Hypothalamus (tissue), 51 donors: Measurements from ENCODE around the gene SBK2.
"Not testable (repeated sequence)": the region's sequence is repeated elsewhere in the genome, so short reads cannot be mapped to it uniquely, and the experiment has no call there.

Experiments
- DNase-seq, 51 donors: peaks; one replicate each; lab custom pipeline; 2025; lab: John Stamatoyannopoulos, UW

SBK2 gene, protein sequence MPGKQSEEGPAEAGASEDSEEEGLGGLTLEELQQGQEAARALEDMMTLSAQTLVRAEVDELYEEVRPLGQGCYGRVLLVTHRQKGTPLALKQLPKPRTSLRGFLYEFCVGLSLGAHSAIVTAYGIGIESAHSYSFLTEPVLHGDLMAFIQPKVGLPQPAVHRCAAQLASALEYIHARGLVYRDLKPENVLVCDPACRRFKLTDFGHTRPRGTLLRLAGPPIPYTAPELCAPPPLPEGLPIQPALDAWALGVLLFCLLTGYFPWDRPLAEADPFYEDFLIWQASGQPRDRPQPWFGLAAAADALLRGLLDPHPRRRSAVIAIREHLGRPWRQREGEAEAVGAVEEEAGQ

GRCh38 chr19:55536951-55537740 is at the start of gene SBK2:
Gene SBK2 (minus strand): TSS chr19:55537133. CDS start chr19:55536294, 839 bp downstream.
- DNase-seq = no peak

GRCh38 chr19:55585658-55586339 is 48.9 kb upstream of the SBK2 start:
- DNase-seq = peak in 50 of 51 donors; percentile 22 to 84 (median 66)

DNA sequence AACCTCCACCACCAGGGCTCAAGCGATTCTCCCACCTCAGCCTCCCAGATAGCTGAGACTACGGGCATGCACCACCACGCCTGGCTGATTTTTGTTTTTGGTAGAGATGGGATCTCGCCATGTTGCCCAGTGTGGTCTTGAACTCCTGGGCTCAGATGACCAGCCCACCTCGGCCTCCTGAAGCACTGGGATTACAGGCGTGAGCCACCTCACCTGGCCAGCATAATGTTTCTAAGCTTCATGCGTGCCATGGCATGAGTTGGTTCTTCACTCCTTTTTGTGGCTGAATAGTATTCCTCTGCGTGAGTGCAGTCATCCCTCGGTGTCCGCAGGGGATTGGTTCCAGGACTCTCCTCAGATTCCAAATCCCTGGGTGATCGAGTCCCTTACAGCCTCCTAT is 47.9 kb upstream of the SBK2 start:
- DNase-seq = no peak

DNA sequence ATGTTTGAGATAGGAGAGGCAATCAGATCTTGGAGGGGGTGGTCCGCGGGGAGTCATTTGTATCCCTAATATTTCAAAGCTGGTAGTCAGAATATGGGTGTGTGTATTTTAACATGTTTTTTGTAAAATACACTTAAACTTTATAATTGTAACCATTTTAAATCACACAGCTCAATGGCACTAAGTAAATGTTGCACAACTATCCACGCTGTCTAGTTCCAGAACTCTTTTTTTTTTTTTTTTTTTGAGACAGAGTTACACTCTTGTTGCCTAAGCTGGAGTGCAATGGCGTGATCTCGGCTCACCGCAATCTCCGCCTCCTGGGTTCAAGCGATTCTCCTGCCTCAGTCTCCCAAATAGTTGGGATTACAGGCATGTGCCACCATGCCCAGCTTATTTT is 47.0 kb upstream of the SBK2 start:
- DNase-seq = not testable (repeated sequence)

- DNase-seq = not testable (repeated sequence)
These were observed 45.4 kb upstream of the SBK2 start for GRCh38 chr19:55582284-55582683.

GRCh38 chr19:55581823-55582223 is 44.9 kb upstream of the SBK2 start:
- no peak for DNase-seq

DNA sequence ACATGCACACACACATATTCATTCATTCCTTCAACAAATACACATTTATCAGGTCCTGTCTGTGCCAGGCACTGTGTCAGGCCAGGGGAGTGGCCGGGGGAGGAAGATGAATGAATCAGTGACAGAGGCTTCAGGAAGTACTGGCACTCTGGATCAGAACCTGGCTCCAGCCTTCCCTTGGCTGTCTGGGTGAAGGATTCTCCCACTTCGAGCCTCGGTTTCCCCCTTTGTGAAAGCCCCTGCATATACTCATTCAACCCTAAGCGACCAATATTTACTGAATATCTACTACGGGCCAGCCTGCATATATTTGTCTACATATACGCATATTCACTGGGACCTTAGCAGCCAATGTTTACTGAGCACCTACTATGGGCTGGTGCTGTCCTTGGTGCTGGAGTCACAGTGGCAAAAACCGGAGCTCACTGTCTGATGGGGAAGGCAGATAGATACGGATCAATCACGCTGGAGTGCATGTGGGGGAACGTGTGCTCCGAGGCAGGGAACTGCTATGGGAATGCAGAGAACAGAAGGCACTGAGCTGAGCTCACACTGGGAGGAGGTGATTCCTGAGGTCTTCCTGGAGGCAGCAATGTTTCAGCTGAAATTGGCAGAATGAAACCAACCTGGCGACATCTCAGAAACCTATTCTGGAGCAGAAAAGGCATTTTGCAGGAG is 44.4 kb upstream of the SBK2 start:
- peak in 3 of 51 donors; percentile 18 to 64 (median 35) for DNase-seq

- DNase-seq = peak; percentile 46 to 94 (median 82)
These were observed 43.8 kb upstream of the SBK2 start, which contains the start of gene ZNF579 for GRCh38 chr19:55580628-55581144. Gene ZNF579 (minus strand): TSS chr19:55580848. CDS start chr19:55579639, 1,209 bp downstream.

- DNase-seq = peak in 10 of 51 donors; percentile 14 to 60 (median 36)
These were observed 43.1 kb upstream of the SBK2 start for GRCh38 chr19:55579766-55580621.

DNA sequence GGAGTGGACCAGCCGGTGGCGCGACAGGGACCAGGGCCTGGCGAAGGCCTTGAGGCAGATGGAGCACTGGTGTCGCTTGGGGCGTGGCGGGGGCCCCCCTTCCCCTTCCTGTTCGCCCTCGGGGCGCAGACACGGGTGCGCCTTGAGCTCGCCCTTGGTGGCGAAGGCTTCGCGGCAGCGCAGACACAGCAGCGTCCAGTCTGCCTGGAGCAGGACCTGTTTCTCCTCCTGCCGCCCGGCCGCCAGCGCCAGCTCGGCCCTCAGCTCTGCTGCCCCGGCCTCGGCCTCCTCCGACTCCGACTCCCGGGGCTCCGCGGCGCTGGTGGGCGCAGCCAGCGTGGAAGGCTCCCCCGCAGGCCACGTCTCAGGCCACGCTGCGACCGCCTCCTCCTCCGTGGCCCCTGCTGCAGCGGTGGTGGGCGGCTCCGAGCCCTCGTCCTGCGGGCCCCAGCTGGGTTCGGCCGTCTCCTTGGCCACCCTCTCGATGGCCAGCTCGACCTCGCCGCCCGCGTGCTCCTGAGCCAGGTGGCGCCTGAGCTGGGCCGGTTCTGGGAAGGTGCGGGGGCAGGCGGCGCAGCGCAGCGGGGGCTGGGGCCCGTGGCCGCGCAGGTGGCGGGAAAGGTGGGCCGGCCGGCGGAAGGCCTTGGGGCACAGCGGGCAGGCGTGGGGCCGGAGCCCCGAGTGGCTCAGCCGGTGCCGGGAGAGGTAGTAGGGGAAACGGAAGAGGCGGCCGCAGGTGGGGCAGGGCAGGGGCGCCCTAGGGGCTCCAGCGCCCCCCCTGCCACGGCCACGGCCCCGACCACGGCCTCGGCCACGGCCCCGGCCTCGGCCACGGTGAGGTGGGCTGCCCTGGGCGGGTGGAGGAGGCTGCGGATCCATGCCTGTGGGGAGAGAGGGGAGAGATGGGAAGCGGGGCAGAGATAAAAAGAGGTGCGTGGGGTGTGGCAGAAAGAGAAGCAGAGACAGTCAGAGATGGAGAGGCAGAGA is 42.1 kb upstream of the SBK2 start:
- DNase-seq = no peak

GRCh38 chr19:55578031-55578760 is 41.3 kb upstream of the SBK2 start:
- no peak for DNase-seq

- no peak for DNase-seq
These were observed 39.8 kb upstream of the SBK2 start for GRCh38 chr19:55576746-55577145.

DNA sequence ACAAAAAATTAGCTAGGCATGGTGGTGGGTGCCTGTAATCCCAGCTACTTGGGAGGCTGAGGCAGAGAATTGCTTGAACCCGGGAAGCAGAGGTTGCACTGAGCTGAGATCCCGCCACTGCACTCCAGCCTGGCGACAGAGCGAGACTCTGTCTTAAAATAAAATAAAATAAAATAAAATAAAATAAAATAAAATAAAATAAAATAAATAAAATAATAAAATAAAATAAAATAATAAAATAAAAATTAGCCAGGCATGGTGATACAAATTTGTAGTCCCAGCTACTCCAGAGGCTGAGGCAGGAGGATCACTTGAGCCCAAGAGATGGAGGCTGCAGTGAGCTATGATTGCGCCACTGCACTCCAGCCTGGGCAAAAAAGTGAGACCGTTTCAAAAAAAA is 37.0 kb upstream of the SBK2 start:
- DNase-seq = not testable (repeated sequence)

DNA sequence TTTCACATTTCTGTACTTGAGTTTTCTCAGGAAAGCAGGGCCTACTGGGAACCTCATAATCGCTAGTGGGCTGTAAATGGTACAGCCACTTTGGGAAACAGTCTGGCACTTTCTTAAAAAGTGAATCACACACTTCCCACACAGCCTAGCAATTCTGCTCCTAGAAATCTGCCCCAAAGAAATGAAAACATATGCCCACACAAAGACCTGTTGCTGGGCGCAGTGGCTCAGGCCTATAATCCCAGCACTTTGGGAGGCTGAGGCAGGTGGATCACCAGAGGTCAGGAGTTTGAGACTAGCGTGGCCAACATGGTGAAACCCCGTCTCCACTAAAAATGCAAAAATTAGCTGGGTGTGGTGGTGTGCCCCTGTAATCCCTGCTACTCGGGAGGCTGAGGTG is 32.5 kb upstream of the SBK2 start:
- DNase-seq = not testable (repeated sequence)

DNA sequence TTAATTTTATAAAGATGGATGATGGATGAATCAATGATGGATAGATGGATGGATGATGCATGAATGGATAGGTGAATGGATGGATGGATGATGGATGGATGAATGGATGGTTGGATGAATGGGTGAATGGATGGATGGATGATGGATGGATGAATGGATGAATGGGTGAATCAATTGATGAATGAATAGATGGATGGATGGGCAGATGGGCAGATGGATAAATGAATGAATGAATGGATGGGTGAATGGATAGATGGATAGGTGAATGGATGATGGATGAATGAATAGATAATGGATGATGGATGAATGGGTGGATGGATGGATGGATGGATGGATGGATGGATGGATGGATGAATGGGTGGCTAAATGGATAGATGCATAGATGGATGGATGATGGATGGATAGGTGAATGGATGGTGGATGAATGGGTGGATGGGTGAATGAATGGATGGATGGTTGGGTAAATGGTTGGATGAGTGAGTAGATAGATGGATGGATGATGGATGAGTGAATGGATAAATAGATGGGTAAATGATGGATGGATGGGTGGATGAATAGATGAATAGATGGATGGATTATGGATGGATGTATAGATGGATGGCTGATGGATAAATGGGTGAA is 30.9 kb upstream of the SBK2 start:
- DNase-seq = no peak

GRCh38 chr19:55566823-55567222 is 29.9 kb upstream of the SBK2 start:
- DNase-seq = no peak

DNA sequence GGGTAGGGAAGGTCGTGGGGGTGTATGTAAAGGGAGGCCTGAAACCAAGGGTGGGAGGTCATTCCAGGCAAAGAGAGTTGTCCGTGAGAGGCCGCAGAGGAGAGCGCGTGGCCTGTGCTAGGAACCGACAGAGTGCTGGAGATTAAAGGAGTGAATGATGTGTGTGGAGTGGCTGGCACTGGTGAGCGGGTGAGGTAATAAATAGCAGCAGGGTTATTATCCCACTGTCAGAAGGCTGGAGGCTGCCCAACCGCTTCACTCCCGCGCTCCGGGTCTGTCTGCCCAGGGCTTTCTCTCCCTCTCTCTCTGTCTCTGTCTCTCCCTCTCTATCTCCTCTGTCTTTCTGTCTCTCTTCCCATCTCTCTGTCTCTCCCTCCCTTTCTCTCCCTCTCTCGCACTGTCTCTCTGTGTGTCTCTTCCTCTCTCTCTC is 26.3 kb upstream of the SBK2 start:
- DNase-seq = peak in 2 of 51 donors; percentile 7 to 10
